ENCODE data around the gene TBPL1.

GRCh38 chr6:133951881-133952814, 876 bp upstream of the TBPL1 start:
- TF ChIP-seq POLR2A (IDR thresholded peaks at IDR 0.05) (peak; percentile 23), CTCF (IDR thresholded peaks at IDR 0.05) (peak in 2 of 4 experiments; percentile 36 to 48)

All from prostate gland (tissue), 2 donors.